Epithelial cell of esophagus (primary cell): Measurements from ENCODE around the gene VEGFC.
A peak's percentile ranks its signal among the peaks of the same experiment; 100 is the strongest.

ENCODE experiments used
- DNase-seq: peaks from one replicate; pipeline ENCODE4 v3.0.0; 2010; ENCODE audit warnings: low read depth
- H3K4me3 ChIP-seq: 2 replicates; pipeline ENCODE4 v1.5.1; 2011; ENCODE audit warnings: mild to moderate bottlenecking, low read length, control low read depth
- CTCF ChIP-seq: IDR thresholded peaks from 2 replicates; pipeline ENCODE4 v1.5.1; 2011; ENCODE audit warnings: low read depth, mild to moderate bottlenecking, low read length, control low read depth, inconsistent platforms; ENCODE audit not compliant: insufficient read depth; ENCODE audit errors: missing control alignments

VEGFC gene

GRCh38 chr4:176792326-176793059, at the start of gene VEGFC:
Gene VEGFC (minus strand): TSS chr4:176792922. CDS start chr4:176792311, 611 bp downstream.
- DNase-seq = peak; percentile 84
- TF ChIP-seq CTCF = peak; percentile 4
- peak within 1 kb of the TSS; percentile 78 for H3K4me3 ChIP-seq

- no peak for TF ChIP-seq CTCF
- H3K4me3 ChIP-seq = no peak overlapping the region
- DNase-seq = peak; percentile 56
Observed at GRCh38 chr4:176841711-176842112, 49.0 kb upstream of the VEGFC start.

- DNase-seq = no peak
Observed at GRCh38 chr4:176840166-176840565, 47.4 kb upstream of the VEGFC start.

GRCh38 chr4:176839656-176840055, 46.9 kb upstream of the VEGFC start:
- H3K4me3 ChIP-seq = no peak overlapping the region
- no peak for DNase-seq
- TF ChIP-seq CTCF = no peak

More at GRCh38 chr4:176840166-176840565, 47.4 kb upstream of the VEGFC start:
- no peak for TF ChIP-seq CTCF
- no peak overlapping the region for H3K4me3 ChIP-seq

GRCh38 chr4:176838601-176839433, 46.1 kb upstream of the VEGFC start:
- DNase-seq = peak; percentile 65
- TF ChIP-seq CTCF = no peak
- H3K4me3 ChIP-seq = no peak overlapping the region

- DNase-seq = no peak
- H3K4me3 ChIP-seq = no peak overlapping the region
- no peak for TF ChIP-seq CTCF
Observed at GRCh38 chr4:176837169-176837895, 44.6 kb upstream of the VEGFC start.
